Measurements from ENCODE around the gene CCNC. TPM values are rescaled to one million over a fixed set of nuclear protein-coding genes. Genes with fewer than 3 reads are reported as not detected.

CCNC gene
- 51.7 and 51.8 TPM in 2 replicates for total RNA-seq

GRCh38 chr6:99568103-99568933 is at the start of gene CCNC:
Gene CCNC (minus strand): TSS chr6:99568660. CDS start chr6:99568527, 133 bp downstream.

GRCh38 chr6:99606656-99607415 is 38.4 kb upstream of the CCNC start, which contains the start of gene PRDM13:
Gene PRDM13 (plus strand): TSS chr6:99606833. CDS start chr6:99607035, 202 bp downstream.

Other genes with a start within 250 kb of the CCNC start
- gene FAXC, start 219.0 kb downstream of the CCNC start, total RNA-seq, result under 0.01 and 0.25 TPM in 2 replicates
- gene COQ3, start 174.5 kb downstream of the CCNC start, total RNA-seq, result 4.9 and 5.2 TPM in 2 replicates
- 51.4 and 63.4 TPM in 2 replicates for gene PNISR, start 143.4 kb downstream of the CCNC start, total RNA-seq
- gene USP45, start 53.2 kb downstream of the CCNC start, total RNA-seq, result 10.4 and 13.2 TPM in 2 replicates
- not detected in 2 replicates for gene PRDM13, start 38.2 kb upstream of the CCNC start, total RNA-seq

Data from aortic smooth muscle cell (primary cell).